ENCODE results near the gene ELAC1.

ELAC1 gene

GRCh38 chr18:51017140-51017879, 49.5 kb downstream of the ELAC1 start:
- in situ Hi-C loops (cut with HindIII; ENCODE audit: low sequenced_read_pairs) = no loop called here

GRCh38 chr18:51020536-51020935, 52.7 kb downstream of the ELAC1 start:
- in situ Hi-C loops (cut with HindIII; ENCODE audit: low sequenced_read_pairs) = no loop called here

- in situ Hi-C loops (cut with HindIII; ENCODE audit: low sequenced_read_pairs) = no loop called here
Observed at GRCh38 chr18:51021226-51021965, 53.6 kb downstream of the ELAC1 start.

GRCh38 chr18:51025512-51025911, 57.7 kb downstream of the ELAC1 start:
- in situ Hi-C loops (cut with HindIII; ENCODE audit: low sequenced_read_pairs) = loop anchor here (25.0 kb wide), 1 partner anchor 188 kb away; no protein-coding TSS in a partner anchor

- in situ Hi-C loops (cut with HindIII; ENCODE audit: low sequenced_read_pairs) = loop anchor here (25.0 kb wide), 1 partner anchor 191 kb away; no protein-coding TSS in a partner anchor
Observed at GRCh38 chr18:51028201-51028805, 60.5 kb downstream of the ELAC1 start.

- in situ Hi-C loops (cut with HindIII; ENCODE audit: low sequenced_read_pairs) = loop anchor here (25.0 kb wide), 1 partner anchor 192 kb away; no protein-coding TSS in a partner anchor
Observed at GRCh38 chr18:51029378-51029693, 61.5 kb downstream of the ELAC1 start.

- in situ Hi-C loops (cut with HindIII; ENCODE audit: low sequenced_read_pairs) = loop anchor here (25.0 kb wide), 1 partner anchor 193 kb away; no protein-coding TSS in a partner anchor
Observed at GRCh38 chr18:51029694-51030536, 62.1 kb downstream of the ELAC1 start, which contains the start of gene SMAD4. Gene SMAD4, plus strand, starts transcription at chr18:51030213. Its CDS starts 16,834 bp downstream, at chr18:51047047.

GRCh38 chr18:51030537-51031258, 62.9 kb downstream of the ELAC1 start:
- in situ Hi-C loops (cut with HindIII; ENCODE audit: low sequenced_read_pairs) = loop anchor here (25.0 kb wide), 1 partner anchor 193 kb away; no protein-coding TSS in a partner anchor

GRCh38 chr18:51032193-51032592, 64.4 kb downstream of the ELAC1 start:
- in situ Hi-C loops (cut with HindIII; ENCODE audit: low sequenced_read_pairs) = loop anchor here (25.0 kb wide), 1 partner anchor 195 kb away; no protein-coding TSS in a partner anchor

GRCh38 chr18:51037230-51037629, 69.4 kb downstream of the ELAC1 start:
- in situ Hi-C loops (cut with HindIII; ENCODE audit: low sequenced_read_pairs) = loop anchor here (25.0 kb wide), 1 partner anchor 200 kb away; no protein-coding TSS in a partner anchor
